ENCODE measurements around the gene MGA.

GRCh38 chr15:41659855-41660234 is 360 bp upstream of the MGA start:
- TF ChIP-seq CTCF (IDR thresholded peaks at IDR 0.05) (no peak), POLR2A (IDR thresholded peaks at IDR 0.05) (no peak)

Data from suprapubic skin (tissue), 3 donors.